Measurements from ENCODE around the gene ZDHHC21. TPM values are rescaled to one million over a fixed set of nuclear protein-coding genes. Genes with fewer than 3 reads are reported as not detected.
A peak's percentile ranks its signal among the peaks of the same experiment; 100 is the strongest.

Gene ZDHHC21
- polyA plus RNA-seq (2012; ENCODE audit: insufficient read depth, insufficient read length, low read depth): 1.8 TPM

DNA sequence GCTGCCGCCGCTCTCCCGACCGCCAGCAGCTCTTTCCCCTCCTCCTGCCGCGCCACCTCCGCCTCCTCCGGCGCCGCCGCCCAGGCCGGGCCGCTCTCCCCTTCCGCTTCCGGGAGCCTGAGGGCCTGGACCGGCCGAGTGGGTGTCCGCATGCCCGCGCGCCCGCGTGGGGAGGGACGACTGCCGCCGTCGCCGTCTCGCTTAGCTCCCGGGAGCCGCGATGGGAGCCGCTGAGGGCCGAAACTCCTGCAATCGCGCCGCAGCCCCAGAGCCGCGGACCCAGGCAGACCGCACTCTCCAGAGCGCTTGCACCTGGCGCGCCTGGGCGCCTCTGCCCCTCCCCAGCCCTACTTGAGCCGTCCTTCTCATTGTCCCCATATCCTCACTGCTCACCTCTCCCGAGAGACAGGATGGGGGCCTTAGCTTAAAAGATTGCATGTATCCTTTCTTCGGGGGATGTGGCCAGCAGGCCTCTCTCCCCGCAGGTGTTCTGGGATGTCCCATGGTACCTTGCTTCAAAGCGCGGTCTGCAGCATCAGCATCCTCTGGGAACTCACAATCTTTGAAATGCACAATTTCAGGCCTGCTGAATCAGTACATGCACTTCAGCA is at the start of gene ZDHHC21:
Gene ZDHHC21 (minus strand): TSS at position 182 of the 611 bp plus-strand sequence. CDS start 19,092 bp downstream, outside the sequence.
- H3K4me3 ChIP-seq (ENCODE audit: low read depth, low read length): peak within 1 kb of the TSS; percentile 79
- DNase-seq: peak; percentile 77
- TF ChIP-seq, protein P1, sequence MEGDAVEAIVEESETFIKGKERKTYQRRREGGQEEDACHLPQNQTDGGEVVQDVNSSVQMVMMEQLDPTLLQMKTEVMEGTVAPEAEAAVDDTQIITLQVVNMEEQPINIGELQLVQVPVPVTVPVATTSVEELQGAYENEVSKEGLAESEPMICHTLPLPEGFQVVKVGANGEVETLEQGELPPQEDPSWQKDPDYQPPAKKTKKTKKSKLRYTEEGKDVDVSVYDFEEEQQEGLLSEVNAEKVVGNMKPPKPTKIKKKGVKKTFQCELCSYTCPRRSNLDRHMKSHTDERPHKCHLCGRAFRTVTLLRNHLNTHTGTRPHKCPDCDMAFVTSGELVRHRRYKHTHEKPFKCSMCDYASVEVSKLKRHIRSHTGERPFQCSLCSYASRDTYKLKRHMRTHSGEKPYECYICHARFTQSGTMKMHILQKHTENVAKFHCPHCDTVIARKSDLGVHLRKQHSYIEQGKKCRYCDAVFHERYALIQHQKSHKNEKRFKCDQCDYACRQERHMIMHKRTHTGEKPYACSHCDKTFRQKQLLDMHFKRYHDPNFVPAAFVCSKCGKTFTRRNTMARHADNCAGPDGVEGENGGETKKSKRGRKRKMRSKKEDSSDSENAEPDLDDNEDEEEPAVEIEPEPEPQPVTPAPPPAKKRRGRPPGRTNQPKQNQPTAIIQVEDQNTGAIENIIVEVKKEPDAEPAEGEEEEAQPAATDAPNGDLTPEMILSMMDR (IDR thresholded peaks at IDR 0.05; ENCODE audit: low read depth, low read length): no peak

DNA sequence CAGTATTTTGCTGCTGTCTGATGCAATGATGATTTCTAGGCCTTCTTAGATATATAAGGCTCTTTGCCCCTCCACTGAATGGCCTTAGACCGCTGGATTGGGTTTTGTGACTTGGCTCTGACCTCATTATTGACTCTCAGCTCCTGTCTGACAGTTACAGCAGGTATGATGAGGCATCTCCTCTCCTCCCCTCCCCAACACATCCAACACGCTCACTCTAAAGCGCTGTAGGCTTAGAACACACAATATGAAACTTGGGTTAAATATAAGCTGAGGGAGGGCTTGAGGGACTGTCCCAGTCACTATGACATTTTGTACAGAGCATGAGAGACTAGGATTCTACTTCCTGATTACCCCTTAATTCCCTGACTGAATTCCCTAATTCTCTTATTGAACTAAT is 48.1 kb upstream of the ZDHHC21 start:
- Histone ChIP-seq H3K4me1 (peaks cover 13% of the 10 kb centered on the region), H3K36me3 (no peaks in the 10 kb centered on the region), H3K27me3 (no peaks in the 10 kb centered on the region), H3K9me3 (no peaks in the 10 kb centered on the region), H3K4me3 (ENCODE audit: low read depth, low read length) (no peak overlapping the region)
- no peak for DNase-seq
- TF ChIP-seq, protein P1 (IDR thresholded peaks at IDR 0.05; ENCODE audit: low read depth, low read length): no peak

More for the DNA sequence above, at the start of gene ZDHHC21:
- H3K36me3 ChIP-seq: peaks cover 7% of the 10 kb centered on the region
- H3K27me3 ChIP-seq: no peaks in the 10 kb centered on the region
- H3K9me3 ChIP-seq: no peaks in the 10 kb centered on the region
- H3K4me1 ChIP-seq: no peaks in the 10 kb centered on the region; the same call in 1 of the 2 replicates

- Histone ChIP-seq H3K4me1 (no peaks in the 10 kb centered on the region), H3K27me3 (no peaks in the 10 kb centered on the region), H3K9me3 (no peaks in the 10 kb centered on the region), H3K4me3 (ENCODE audit: low read depth, low read length) (no peak overlapping the region), H3K36me3 (no peaks in the 10 kb centered on the region)
- TF ChIP-seq, protein P1 (IDR thresholded peaks at IDR 0.05; ENCODE audit: low read depth, low read length): no peak
- no peak for DNase-seq
These were observed 39.9 kb upstream of the ZDHHC21 start for GRCh38 chr9:14733133-14733532.

DNA sequence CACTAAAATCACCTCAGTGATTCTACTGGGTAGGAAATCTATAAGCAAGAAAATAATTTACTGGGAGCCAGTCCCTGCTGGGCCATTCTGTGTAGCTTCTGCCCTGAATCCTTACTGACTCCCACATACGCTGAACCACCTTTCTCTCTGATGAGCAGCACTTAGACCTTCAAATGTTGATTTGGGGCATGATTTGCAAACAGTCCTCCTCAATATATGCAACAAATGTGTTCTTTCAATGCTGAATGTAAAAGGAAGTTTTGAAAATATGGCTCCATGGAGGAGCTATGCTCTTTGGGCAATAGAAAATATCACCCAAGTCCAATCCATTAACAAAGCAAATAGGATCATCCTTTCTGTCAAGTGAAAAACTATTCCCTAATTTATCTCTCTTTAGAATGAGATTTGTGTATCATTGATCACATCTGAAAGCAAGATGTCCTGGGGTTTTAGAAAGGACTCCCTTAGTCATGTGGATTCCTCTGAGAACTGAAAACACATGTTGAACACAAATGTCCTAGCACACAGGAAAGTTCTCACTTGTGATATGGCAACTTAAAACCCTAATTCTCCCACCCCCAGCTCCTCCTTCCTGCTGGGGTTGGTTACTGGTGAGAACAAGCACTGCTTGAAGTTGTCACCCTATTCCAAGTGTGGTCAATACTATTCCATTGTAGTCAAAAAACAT is 38.2 kb upstream of the ZDHHC21 start:
- Histone ChIP-seq H3K4me1 (no peaks in the 10 kb centered on the region), H3K36me3 (no peaks in the 10 kb centered on the region), H3K4me3 (ENCODE audit: low read depth, low read length) (no peak overlapping the region), H3K9me3 (no peaks in the 10 kb centered on the region), H3K27me3 (no peaks in the 10 kb centered on the region)
- DNase-seq: no peak
- TF ChIP-seq, protein P1 (IDR thresholded peaks at IDR 0.05; ENCODE audit: low read depth, low read length): no peak

- Histone ChIP-seq H3K36me3 (no peaks in the 10 kb centered on the region), H3K9me3 (no peaks in the 10 kb centered on the region), H3K27me3 (no peaks in the 10 kb centered on the region), H3K4me1 (no peaks in the 10 kb centered on the region), H3K4me3 (ENCODE audit: low read depth, low read length) (no peak overlapping the region)
- TF ChIP-seq, protein P1 (IDR thresholded peaks at IDR 0.05; ENCODE audit: low read depth, low read length): no peak
- no peak for DNase-seq
These were observed 37.2 kb upstream of the ZDHHC21 start for GRCh38 chr9:14730461-14730898.

GRCh38 chr9:14723301-14723700 is 30.1 kb upstream of the ZDHHC21 start:
- no peak overlapping the region for H3K4me3 ChIP-seq (ENCODE audit: low read depth, low read length)
- no peak for DNase-seq
- TF ChIP-seq, protein P1 (IDR thresholded peaks at IDR 0.05; ENCODE audit: low read depth, low read length): no peak
- no peaks in the 10 kb centered on the region for H3K36me3 ChIP-seq
- H3K9me3 ChIP-seq: no peaks in the 10 kb centered on the region
- no peaks in the 10 kb centered on the region for H3K4me1 ChIP-seq
- no peaks in the 10 kb centered on the region for H3K27me3 ChIP-seq
